ENCODE results near the gene ACADVL.

- TF ChIP-seq CTCF (IDR thresholded peaks at IDR 0.05) (no peak), ZFX (IDR thresholded peaks at IDR 0.05; ENCODE audit: borderline replicate concordance) (no peak)
Observed at GRCh38 chr17:7248796-7249195, 29.1 kb downstream of the ACADVL start.
